NCI-H128 (cell line): Measurements from ENCODE around the gene LRRC19.

ENCODE experiments used
- DNase-seq: peaks from one replicate; lab custom pipeline; 2025; ENCODE audit not compliant: unreplicated experiment; lab: John Stamatoyannopoulos, UW

Gene LRRC19

GRCh38 chr9:27005491-27005890 is at the start of gene LRRC19:
LRRC19 (minus strand) TSS chr9:27005672; CDS start chr9:26999694, 5,978 bp downstream.
- DNase-seq: no peak

- no peak for DNase-seq
These were observed 49.4 kb upstream of the LRRC19 start for GRCh38 chr9:27054841-27055240.

- no peak for DNase-seq
These were observed 48.7 kb upstream of the LRRC19 start for GRCh38 chr9:27054125-27054524.

- DNase-seq: no peak
These were observed 48.0 kb upstream of the LRRC19 start for GRCh38 chr9:27053369-27054022.

GRCh38 chr9:27047136-27047535 is 41.7 kb upstream of the LRRC19 start:
- DNase-seq: no peak

GRCh38 chr9:27043176-27043575 is 37.7 kb upstream of the LRRC19 start:
- no peak for DNase-seq

- no peak for DNase-seq
These were observed 37.0 kb upstream of the LRRC19 start for GRCh38 chr9:27042476-27042875.

- DNase-seq: no peak
These were observed 36.3 kb upstream of the LRRC19 start for GRCh38 chr9:27041746-27042145.

GRCh38 chr9:27037499-27037898 is 32.0 kb upstream of the LRRC19 start:
- no peak for DNase-seq

GRCh38 chr9:27033815-27034403 is 28.4 kb upstream of the LRRC19 start:
- peak; percentile 2 for DNase-seq

- no peak for DNase-seq
These were observed 23.7 kb upstream of the LRRC19 start for GRCh38 chr9:27029186-27029585.

- DNase-seq: no peak
These were observed 17.4 kb upstream of the LRRC19 start for GRCh38 chr9:27022920-27023319.

GRCh38 chr9:27019589-27019988 is 14.1 kb upstream of the LRRC19 start:
- DNase-seq: no peak

GRCh38 chr9:27003426-27004077 is 1.9 kb downstream of the LRRC19 start:
- no peak for DNase-seq

- DNase-seq: no peak
These were observed 9.7 kb downstream of the LRRC19 start for GRCh38 chr9:26995810-26996209.

GRCh38 chr9:26983340-26983739 is 22.1 kb downstream of the LRRC19 start:
- DNase-seq: no peak

GRCh38 chr9:26975728-26976707 is 29.5 kb downstream of the LRRC19 start:
- peak; percentile 38 for DNase-seq

- DNase-seq: no peak
These were observed 30.5 kb downstream of the LRRC19 start for GRCh38 chr9:26974927-26975326.

GRCh38 chr9:26973989-26974388 is 31.5 kb downstream of the LRRC19 start:
- no peak for DNase-seq

- DNase-seq: no peak
These were observed 33.8 kb downstream of the LRRC19 start for GRCh38 chr9:26971721-26972120.

GRCh38 chr9:26956860-26957233 is 48.6 kb downstream of the LRRC19 start:
- no peak for DNase-seq
